K562 (cell line): ENCODE measurements around the gene MED15. TPM values are rescaled to one million over a fixed set of nuclear protein-coding genes. Genes with fewer than 3 reads are reported as not detected.

ENCODE experiments used
- ATAC-seq: fragments of 200-7000 bp; cut with Tn5 transposase; 3 replicates; pipeline ENCODE4 v1.9.1; 2020; ENCODE audit warnings: moderate library complexity
- BruUV-seq: library from RNA; stranded (reverse); fragments of 400-500 nt; replicated peaks from 2 replicates; lab custom pipeline; 2021; lab: Mats Ljungman, UMichigan
- CTCF ChIA-PET: fragments of 300-600 bp; formaldehyde crosslinking; extraction: SDS; loops from one replicate; lab custom pipeline; 2021; ENCODE audit warnings: low intra/inter-chr PET ratio; lab: Yijun Ruan, JAX
- POLR2A ChIA-PET: fragments of 300-600, 350-650 bp; sonication (Branson Sonifier 250); formaldehyde crosslinking; extraction: SDS; loops from one replicate; lab custom pipeline; 2021; ENCODE audit warnings: antibody characterized with exemption, inconsistent platforms; lab: Yijun Ruan, JAX
- DNase-seq, 4 experiments: peaks; one replicate each; pipeline versions ENCODE4 v3.0.0 to v3.0.0-alpha.2; 2011 to 2018; ENCODE audit warnings: low spot score in 3 of 4, mixed read lengths in 3 of 4; ENCODE audit errors: extremely low read depth in 1 of 4
- FAIRE-seq: peaks from 2 replicates; lab custom pipeline; 2011; peaks lifted over from hg19 to GRCh38; lab: Jason Lieb, UNC
- H2AFZ ChIP-seq: 2 replicates; pipeline ENCODE4 v1.6.0; 2011; ENCODE audit warnings: low read depth, low read length, control low read depth, inconsistent platforms
- H3K27ac ChIP-seq: fragments of 200-600 bp; 3 replicates; pipeline ENCODE4 v1.8.0; 2011; ENCODE audit warnings: low read depth, mild to moderate bottlenecking, control low read depth, inconsistent platforms, low read length, moderate library complexity, mixed read lengths; ENCODE audit errors: extremely low read depth
- H3K27me3 ChIP-seq, 2 experiments: fragments of 300-600 bp in 1 of 2; 2 replicates in 1 of 2; 3 replicates in 1 of 2; pipeline versions ENCODE4 v1.6.0 to v1.8.0; 2011; ENCODE audit warnings: inconsistent platforms in 2 of 2, low read length in 2 of 2, mild to moderate bottlenecking in 1 of 2, mixed read lengths in 1 of 2, moderate library complexity in 1 of 2; ENCODE audit not compliant: control insufficient read depth in 2 of 2, insufficient read depth in 2 of 2
- H3K36me3 ChIP-seq: fragments of 300-600 bp; 3 replicates; pipeline ENCODE4 v1.8.0; 2011; ENCODE audit warnings: mild to moderate bottlenecking, low read length, inconsistent platforms; ENCODE audit not compliant: control insufficient read depth, insufficient read depth
- H3K4me1 ChIP-seq, 2 experiments: fragments of 200-600 bp in 1 of 2; replicated peaks in 1 of 2; 2 replicates in 1 of 2; 3 replicates in 1 of 2; pipeline versions ENCODE4 v1.5.1 to v1.8.0; 2011; ENCODE audit warnings: inconsistent platforms in 2 of 2, low read length in 2 of 2, mild to moderate bottlenecking in 1 of 2, mixed read lengths in 1 of 2, moderate library complexity in 1 of 2; ENCODE audit not compliant: control insufficient read depth in 2 of 2, insufficient read depth in 2 of 2
- H3K4me2 ChIP-seq: 2 replicates; pipeline ENCODE4 v1.6.1; 2011; ENCODE audit warnings: low read length, control low read depth, inconsistent platforms, mixed read lengths; ENCODE audit not compliant: insufficient read depth
- H3K4me3 ChIP-seq: fragments of 200-600 bp; sonication (generic), shearing (Covaris generic); 2 replicates; pipeline ENCODE4 v1.5.1; 2016; ENCODE audit warnings: control low read depth, inconsistent platforms
- H3K79me2 ChIP-seq: fragments of 200-600 bp; 3 replicates; pipeline ENCODE4 v1.8.0; 2011; ENCODE audit warnings: low read length, inconsistent platforms; ENCODE audit not compliant: control insufficient read depth, insufficient read depth
- H3K9ac ChIP-seq, 2 experiments: 2 replicates each; pipeline versions ENCODE4 v1.6.0 to v1.6.1; 2011; ENCODE audit warnings: low read depth in 2 of 2, low read length in 2 of 2, control low read depth in 1 of 2, inconsistent platforms in 1 of 2, mild to moderate bottlenecking in 1 of 2, mixed read lengths in 1 of 2; ENCODE audit not compliant: insufficient read depth in 1 of 2
- H3K9me1 ChIP-seq: one replicate; pipeline ENCODE4 v1.6.0; 2011; ENCODE audit warnings: inconsistent platforms, mild to moderate bottlenecking, low read length, moderate library complexity; ENCODE audit not compliant: control insufficient read depth, insufficient read depth
- H3K9me3 ChIP-seq: replicated peaks from 2 replicates; pipeline ENCODE4 v1.5.1; 2011; ENCODE audit warnings: low read depth, low read length, inconsistent platforms; ENCODE audit not compliant: control insufficient read depth, insufficient read depth
- H4K20me1 ChIP-seq: replicated peaks from 2 replicates; pipeline ENCODE4 v1.6.1; 2011; ENCODE audit warnings: low read length, inconsistent platforms, mixed read lengths; ENCODE audit not compliant: control insufficient read depth, insufficient read depth
- CTCF ChIP-seq, 3 experiments: IDR thresholded peaks in 2 of 3; conservative IDR thresholded peaks in 1 of 3; 2 replicates each; pipeline ENCODE4 v1.5.1; 2011 to 2012; ENCODE audit warnings: low read length in 3 of 3, mild to moderate bottlenecking in 3 of 3, control low read depth in 2 of 3, improper control_type of control experiment in 1 of 3, inconsistent platforms in 1 of 3, low read depth in 1 of 3, mixed read lengths in 1 of 3, moderate library complexity in 1 of 3; ENCODE audit not compliant: insufficient read depth in 2 of 3
- DMBX1 ChIP-seq: fragments of 250-450 bp; sonication (Bioruptor Pico); IDR thresholded peaks from 2 replicates; pipeline ENCODE4 v1.8.0; 2022; ENCODE audit warnings: inconsistent platforms, mild to moderate bottlenecking, moderate library complexity, borderline replicate concordance
- FOXA3 ChIP-seq, 2 experiments: fragments of 450-650 bp in 1 of 2; sonication (generic) in 1 of 2; formaldehyde crosslinking; IDR thresholded peaks in 1 of 2; conservative IDR thresholded peaks in 1 of 2; 2 replicates each; pipeline versions ENCODE4 v1.4.0 to v1.8.0; 2020 to 2022; ENCODE audit warnings: mild to moderate bottlenecking in 2 of 2, missing genetic modification reagents in 1 of 2
- HSF4 ChIP-seq: fragments of 250-450 bp; sonication (Bioruptor Pico); IDR thresholded peaks from 2 replicates; pipeline ENCODE4 v2.1.2; 2022; ENCODE audit warnings: mild to moderate bottlenecking, moderate library complexity, borderline replicate concordance
- MAFF ChIP-seq: IDR thresholded peaks from 2 replicates; pipeline ENCODE4 v1.6.1; 2012; ENCODE audit warnings: low read length, improper control_type of control experiment
- PHB ChIP-seq: fragments of 250-450 bp; sonication (Bioruptor Pico); IDR thresholded peaks from 2 replicates; pipeline ENCODE4 v1.5.0; 2021
- POLR2AphosphoS2 ChIP-seq: IDR thresholded peaks from 2 replicates; pipeline ENCODE4 v1.6.1; 2012; ENCODE audit warnings: low read length, improper control_type of control experiment
- PURB ChIP-seq: sonication (generic); formaldehyde crosslinking; IDR thresholded peaks from 2 replicates; pipeline ENCODE4 v1.9.0; 2021; ENCODE audit warnings: low read depth, mild to moderate bottlenecking, missing genetic modification reagents
- SIN3A ChIP-seq, 2 experiments: fragments of 150-350 bp in 1 of 2; IDR thresholded peaks; 2 replicates each; pipeline ENCODE4 v1.6.1; 2011 to 2016; ENCODE audit warnings: borderline replicate concordance in 2 of 2, low read depth in 2 of 2, low read length in 2 of 2, mild to moderate bottlenecking in 2 of 2, moderate library complexity in 2 of 2; ENCODE audit not compliant: control insufficient read depth in 1 of 2
- SMAD1 ChIP-seq: fragments of 150-350 bp; IDR thresholded peaks from 2 replicates; pipeline ENCODE4 v1.6.1; 2014; ENCODE audit warnings: low read length, low read depth; ENCODE audit not compliant: partially characterized antibody
- SP2 ChIP-seq: IDR thresholded peaks from 2 replicates; pipeline ENCODE4 v1.6.1; 2011; ENCODE audit warnings: mild to moderate bottlenecking, low read depth, low read length, moderate library complexity; ENCODE audit not compliant: poor library complexity, severe bottlenecking; ENCODE audit errors: extremely low read depth
- YY1 ChIP-seq, 3 experiments: IDR thresholded peaks; 2 replicates each; pipeline ENCODE4 v1.6.1; 2011; ENCODE audit warnings: low read length in 2 of 3, mild to moderate bottlenecking in 2 of 3, moderate library complexity in 2 of 3, borderline replicate concordance in 1 of 3, control low read depth in 1 of 3, low read depth in 1 of 3; ENCODE audit not compliant: insufficient read depth in 3 of 3, insufficient replicate concordance in 2 of 3, control insufficient read depth in 1 of 3, insufficient read length in 1 of 3; ENCODE audit errors: extremely low read depth in 1 of 3
- ZKSCAN3 ChIP-seq: fragments of 250-450 bp; sonication (Bioruptor Pico); IDR thresholded peaks from 2 replicates; pipeline ENCODE4 v1.4.0; 2020
- ZNF133 ChIP-seq: fragments of 250-450 bp; sonication (Bioruptor Pico); IDR thresholded peaks from 2 replicates; pipeline ENCODE4 v1.4.0; 2020; ENCODE audit warnings: mild to moderate bottlenecking
- ZNF436 ChIP-seq: fragments of 250-450, 450-650 bp; sonication (Bioruptor Pico); formaldehyde crosslinking; IDR thresholded peaks from 2 replicates; pipeline ENCODE4 v1.7.0; 2020; ENCODE audit warnings: mild to moderate bottlenecking
- WGBS: fragments of 100-300 bp; shearing (Covaris generic); methylation state at CpG from one replicate; pipeline ENCODE4 v1.1.6; 2016; ENCODE audit warnings: low coverage, mixed read lengths; ENCODE audit not compliant: insufficient coverage; ENCODE audit errors: missing lambda C conversion rate; 5-methylcytosine and 5-hydroxymethylcytosine counted together
- in situ Hi-C: fragments of 300-500 bp; cut with MboI; formaldehyde crosslinking; loops from 4 replicates; pipeline ENCODE4 v1.15.0; 2018; ENCODE audit warnings: inconsistent platforms, mixed read lengths
- intact Hi-C: fragments of 100-400 bp; cut with micrococcal nuclease; formaldehyde crosslinking; loops from 2 replicates; pipeline ENCODE4 v1.14.2; 2022
- polyA plus RNA-seq, 8 experiments: library from polyadenylated mRNA; depleted of rRNA in 4 of 8; stranded (reverse) in 5 of 8; unstranded in 3 of 8; fragments of >200 nt; fragmentation: Nextera tagmentation in 2 of 8; fragmentation: Illumina TruSeq in 1 of 8; extraction: Ambion mirVana in 2 of 8; extraction: Trizol in 1 of 8; gene quantifications; 2 replicates each; pipeline versions ENCODE4 v1.2.1 to v1.2.3, GENCODE V29; 2011 to 2014; ENCODE audit warnings: inconsistent platforms in 1 of 8, missing spikeins in 1 of 8
- total RNA-seq, 7 experiments: library from RNA; depleted of rRNA in 6 of 7; stranded (reverse); fragments of >200 nt in 6 of 7; fragmentation: Illumina TruSeq in 2 of 7; extraction: Trizol in 2 of 7; gene quantifications; 2 replicates each; pipeline versions ENCODE4 v1.2.1 to v1.2.3, GENCODE V29; 2011 to 2021; ENCODE audit warnings: low replicate concordance in 1 of 7
- TF ChIP-seq, protein P1 (sequence below): fragments of 450-650 bp; IDR thresholded peaks from 2 replicates; pipeline ENCODE4 v1.6.1; 2016; ENCODE audit warnings: borderline replicate concordance

MED15 gene
- total and polyA plus RNA-seq, 9 of the 15 experiments (the other 6 are each of a cell fraction or from before 2014, with no cell fraction given), result 4.0 to 271 (median 60.1) TPM

- Histone ChIP-seq H3K27me3 (no peaks in the 10 kb centered on the region), H2AFZ (no peak overlapping the region), H3K79me2 (peaks cover 47% of the 10 kb centered on the region), H3K9me1 (peaks cover 23% of the 10 kb centered on the region), H4K20me1 (peaks cover 50% of the 10 kb centered on the region), H3K27ac (no peak overlapping the region), H3K4me2 (no peak overlapping the region), H3K4me1 (peaks cover 20 to 34% of the 10 kb centered on the region in 2 experiments), H3K4me3 (no peak overlapping the region), H3K36me3 (peaks cover 86% of the 10 kb centered on the region), H3K9ac (peak overlapping the region in 1 of 2 experiments; percentile 56; a peak in 2 of 4 replicates), H3K9me3 (no peaks in the 10 kb centered on the region)
- in situ Hi-C loops, result no loop called here
- ATAC-seq (0 out of 3 replicates have a peak, but pooled peaks have one; percentile 3), FAIRE-seq (no peak), DNase-seq (no peak)
- POLR2A ChIA-PET, result interaction anchor here (0.6 to 68.9 kb wide), 9 partner anchors 8 to 316 kb away, joined by 3 to 1693 read pairs (median 5); partner anchors contain the start of gene MED15
- intact Hi-C loops, result no loop called here
- 81% methylated on average over 8 of the region's 8 CpGs for WGBS
- CTCF ChIA-PET, result no interaction called here
- no TSS peak for BruUV-seq
- TF ChIP-seq, protein P1, sequence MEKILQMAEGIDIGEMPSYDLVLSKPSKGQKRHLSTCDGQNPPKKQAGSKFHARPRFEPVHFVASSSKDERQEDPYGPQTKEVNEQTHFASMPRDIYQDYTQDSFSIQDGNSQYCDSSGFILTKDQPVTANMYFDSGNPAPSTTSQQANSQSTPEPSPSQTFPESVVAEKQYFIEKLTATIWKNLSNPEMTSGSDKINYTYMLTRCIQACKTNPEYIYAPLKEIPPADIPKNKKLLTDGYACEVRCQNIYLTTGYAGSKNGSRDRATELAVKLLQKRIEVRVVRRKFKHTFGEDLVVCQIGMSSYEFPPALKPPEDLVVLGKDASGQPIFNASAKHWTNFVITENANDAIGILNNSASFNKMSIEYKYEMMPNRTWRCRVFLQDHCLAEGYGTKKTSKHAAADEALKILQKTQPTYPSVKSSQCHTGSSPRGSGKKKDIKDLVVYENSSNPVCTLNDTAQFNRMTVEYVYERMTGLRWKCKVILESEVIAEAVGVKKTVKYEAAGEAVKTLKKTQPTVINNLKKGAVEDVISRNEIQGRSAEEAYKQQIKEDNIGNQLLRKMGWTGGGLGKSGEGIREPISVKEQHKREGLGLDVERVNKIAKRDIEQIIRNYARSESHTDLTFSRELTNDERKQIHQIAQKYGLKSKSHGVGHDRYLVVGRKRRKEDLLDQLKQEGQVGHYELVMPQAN, result no peak
- TF ChIP-seq MAFF, result 0 out of 2 replicates have a peak, but pooled peaks have one; percentile 7
- TF ChIP-seq ZKSCAN3 (CRISPR knock-in tag), result no peak
- TF ChIP-seq PHB (CRISPR knock-in tag), result peak; percentile 62
- TF ChIP-seq YY1 (IDR thresholded peaks at IDR 0.05; ENCODE audit: borderline replicate concordance in 1 of 3, control insufficient read depth in 1 of 3, extremely low read depth in 1 of 3, insufficient read depth in 3 of 3, insufficient read length in 1 of 3, insufficient replicate concordance in 2 of 3, low read depth in 1 of 3, low read length in 2 of 3), result peak in 1 of 3 experiments; percentile 63
- no peak for TF ChIP-seq SMAD1
- peak in 1 of 2 experiments; percentile 69; a peak in 1 of 4 replicates for TF ChIP-seq SIN3A (IDR thresholded peaks at IDR 0.05; ENCODE audit: borderline replicate concordance in 2 of 2, control insufficient read depth in 1 of 2, low read depth in 2 of 2, low read length in 2 of 2)
- no peak for TF ChIP-seq FOXA3 (CRISPR knock-in tag; conservative IDR thresholded peaks at IDR 0.05 in 1 of 2, IDR thresholded peaks at IDR 0.05 in 1 of 2)
- TF ChIP-seq HSF4 (CRISPR knock-in tag), result 0 out of 2 replicates have a peak, but pooled peaks have one; percentile 49
- TF ChIP-seq ZNF133 (CRISPR knock-in tag), result no peak
- peak; percentile 84; the same call in 1 of the 2 replicates for TF ChIP-seq PURB (CRISPR knock-in tag)
- 0 out of 2 replicates have a peak, but pooled peaks have one; percentile 45 for TF ChIP-seq POLR2AphosphoS2
- TF ChIP-seq DMBX1 (CRISPR knock-in tag), result 0 out of 2 replicates have a peak, but pooled peaks have one; percentile 14
- TF ChIP-seq SP2, result peak; percentile 1
- 0 out of 2 replicates have a peak, but pooled peaks have one; percentile 21 for TF ChIP-seq ZNF436 (CRISPR knock-in tag)
- peak in 2 of 3 experiments; percentile 41 to 46; a peak in 4 of 6 replicates for TF ChIP-seq CTCF (IDR thresholded peaks at IDR 0.05 in 2 of 3, conservative IDR thresholded peaks at IDR 0.05 in 1 of 3; ENCODE audit: insufficient read depth in 2 of 3, low read depth in 1 of 3, low read length in 3 of 3)
These were observed 44.5 kb downstream of the MED15 start for GRCh38 chr22:20551805-20552442.
